Hematopoietic multipotent progenitor cell treated with erythropoietin and hydrocortisone succinate and interleukin-3 and kit ligand, for 4 days (in vitro differentiated cells): ENCODE data around the gene B3GAT1.

Experiments used
- DNase-seq: peaks from one replicate; pipeline ENCODE4 v3.0.0-alpha.2; 2015

B3GAT1 gene

DNA sequence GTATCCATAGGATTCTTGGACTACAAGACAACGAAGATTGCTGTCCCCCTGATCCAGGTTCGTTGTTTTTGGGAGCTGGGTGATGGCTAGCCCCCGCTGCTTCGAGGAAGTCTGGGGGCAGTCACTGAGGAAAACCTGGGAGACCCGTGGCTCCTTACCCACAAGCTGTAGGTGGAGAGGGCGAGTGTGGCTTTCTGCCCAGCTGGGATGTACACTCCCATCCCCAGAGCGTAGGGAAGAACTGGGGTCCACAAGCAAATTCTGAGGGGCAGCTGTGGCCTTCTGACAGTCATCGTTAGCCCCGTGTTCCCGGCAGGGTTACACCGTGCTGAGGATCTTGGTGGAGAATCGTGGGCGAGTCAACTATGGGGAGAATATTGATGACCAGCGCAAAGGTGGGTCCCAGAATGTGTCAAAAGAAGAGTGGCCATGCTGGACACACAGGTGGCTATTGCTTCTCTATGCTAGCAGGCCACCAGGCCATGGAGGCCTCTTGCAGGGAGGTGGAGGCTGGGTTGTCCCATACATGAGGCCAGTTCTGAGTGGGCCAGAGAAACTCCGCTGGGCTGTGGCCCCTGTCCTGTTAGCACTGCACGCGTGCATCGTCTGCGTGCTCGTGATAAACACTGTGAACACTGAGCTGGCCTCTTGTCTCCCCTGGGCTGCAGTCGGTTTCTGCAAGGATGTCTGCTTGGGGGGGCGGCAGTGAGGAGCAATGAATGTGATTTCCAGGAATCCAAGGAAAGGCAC lies 40.4 kb downstream of the B3GAT1 start:
- no peak for DNase-seq

DNA sequence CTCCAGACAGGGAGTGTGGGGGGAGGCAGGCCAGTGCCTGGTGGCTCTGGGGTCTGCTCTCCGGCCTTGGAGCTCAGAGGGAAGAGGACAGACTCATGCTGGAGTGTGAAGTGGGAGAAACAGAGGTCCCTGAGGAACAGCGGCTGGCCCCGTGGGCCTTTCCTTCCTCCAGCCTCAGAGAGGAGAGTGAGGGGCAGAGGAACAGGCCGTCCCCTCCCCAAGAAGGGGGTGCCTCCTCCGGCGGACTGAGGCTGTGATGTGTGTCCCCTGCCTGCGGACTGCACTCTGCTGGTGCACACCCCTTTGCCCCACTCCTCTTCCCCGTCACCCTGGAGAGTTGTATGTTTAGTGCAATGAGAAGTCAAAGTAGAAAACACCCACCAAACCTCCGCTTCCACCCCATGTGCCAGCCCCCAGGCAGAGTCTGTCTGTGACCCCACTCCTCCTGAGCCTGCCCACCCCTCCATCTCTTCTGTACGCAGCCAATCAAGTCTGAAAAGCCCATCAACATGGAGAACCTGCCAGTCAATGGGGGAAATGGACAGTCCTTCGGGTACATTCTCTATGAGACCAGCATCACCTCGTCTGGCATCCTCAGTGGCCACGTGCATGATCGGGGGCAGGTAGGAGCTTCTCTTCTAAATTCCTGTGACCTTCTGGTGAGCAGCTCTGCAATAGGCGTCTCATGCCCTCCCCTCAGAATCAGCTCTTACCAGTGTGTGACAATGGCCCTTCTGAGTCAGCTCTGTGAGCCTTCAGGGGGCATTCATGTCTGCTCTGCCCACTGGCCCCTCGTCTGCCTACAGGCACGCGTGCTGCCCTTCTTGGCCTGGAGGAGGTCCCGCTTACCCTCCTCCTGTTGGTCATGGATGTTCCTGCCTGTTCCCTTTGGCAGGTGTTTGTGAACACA lies 41.3 kb downstream of the B3GAT1 start:
- DNase-seq, result no peak

GRCh38 chr11:134369656-134370525 lies 42.2 kb downstream of the B3GAT1 start:
- DNase-seq, result no peak

DNA sequence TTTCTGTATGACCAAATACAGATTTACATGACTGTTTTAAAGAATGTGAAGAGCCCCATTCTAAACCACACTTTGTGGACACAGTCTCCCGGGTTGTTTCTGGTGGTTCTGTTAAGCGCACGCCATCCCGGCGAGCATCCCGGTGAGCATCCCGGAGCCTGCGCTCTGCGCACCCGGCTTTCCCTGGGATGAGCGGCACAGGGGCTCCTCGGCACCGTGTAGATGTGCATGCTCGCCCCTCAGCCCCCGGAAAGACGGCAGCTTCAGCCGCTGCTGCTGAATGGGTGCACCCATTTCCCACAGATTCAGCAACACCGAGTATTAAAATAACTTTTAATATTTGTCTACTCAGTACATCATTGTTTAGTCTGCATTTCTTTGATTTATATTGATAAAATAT lies 44.3 kb downstream of the B3GAT1 start:
- no peak for DNase-seq

DNA sequence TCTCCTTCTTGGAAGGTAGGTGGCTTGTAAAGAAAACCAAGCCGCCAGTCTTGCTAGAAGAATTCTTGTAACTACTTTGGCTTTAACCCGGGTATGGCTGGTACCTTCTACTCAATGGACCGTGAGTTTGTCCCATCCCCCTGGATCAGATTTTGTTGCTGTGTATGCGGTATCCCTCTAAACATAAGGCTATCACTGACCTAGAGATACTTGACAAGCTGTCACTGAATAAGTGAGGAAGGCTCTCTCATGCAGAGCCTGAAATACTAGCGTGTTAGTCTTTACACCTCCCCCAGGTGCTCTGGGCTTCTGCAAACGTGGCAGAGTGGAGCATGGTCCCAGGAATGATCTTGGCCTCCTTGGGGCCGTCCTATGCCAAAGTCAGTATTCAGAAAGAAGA lies 45.8 kb downstream of the B3GAT1 start:
- DNase-seq, result no peak

GRCh38 chr11:134365011-134365925 lies 46.8 kb downstream of the B3GAT1 start:
- DNase-seq, result no peak

DNA sequence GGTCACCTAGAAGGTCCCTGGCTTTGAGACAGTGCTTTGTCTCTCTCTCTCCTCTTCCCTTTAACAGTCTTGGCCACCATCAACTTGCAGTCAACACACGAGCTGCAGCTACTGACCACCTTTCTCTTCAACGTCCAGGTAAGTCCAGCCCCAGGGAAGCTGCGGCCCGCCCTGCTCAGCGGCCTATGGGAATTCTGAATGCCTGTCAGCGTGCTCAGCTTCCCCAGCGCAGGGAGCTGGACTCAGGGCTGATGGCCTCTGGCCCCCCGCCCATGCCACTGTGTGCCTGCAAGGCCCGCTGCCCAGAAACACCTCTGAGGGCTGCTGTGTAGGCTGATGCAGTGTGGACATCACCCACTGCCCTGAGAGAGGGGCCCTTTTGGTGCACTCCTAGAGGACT lies 47.8 kb downstream of the B3GAT1 start:
- DNase-seq, result no peak

- no peak for DNase-seq
Measured at GRCh38 chr11:134363592-134363991, 48.5 kb downstream of the B3GAT1 start.

DNA sequence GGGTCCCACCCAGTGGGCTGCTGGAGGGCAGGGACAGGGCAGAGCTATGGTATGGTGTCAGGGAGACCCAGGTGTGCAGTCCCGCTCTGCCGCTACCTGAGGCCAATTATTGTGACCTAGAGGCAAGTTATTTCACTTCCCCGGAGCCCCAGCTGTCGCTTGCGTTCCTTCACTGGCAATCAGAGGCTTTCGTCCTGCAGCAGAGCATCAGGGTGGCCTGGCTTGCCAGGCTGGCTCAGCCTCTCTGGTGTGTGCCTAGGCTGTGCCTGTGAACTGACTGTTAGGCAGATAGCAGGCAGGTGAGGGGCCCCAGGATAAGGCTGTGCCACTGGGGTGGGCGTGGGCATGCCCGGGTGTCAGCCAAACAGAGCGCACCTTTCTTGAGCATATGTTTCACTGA lies 48.9 kb downstream of the B3GAT1 start:
- no peak for DNase-seq

DNA sequence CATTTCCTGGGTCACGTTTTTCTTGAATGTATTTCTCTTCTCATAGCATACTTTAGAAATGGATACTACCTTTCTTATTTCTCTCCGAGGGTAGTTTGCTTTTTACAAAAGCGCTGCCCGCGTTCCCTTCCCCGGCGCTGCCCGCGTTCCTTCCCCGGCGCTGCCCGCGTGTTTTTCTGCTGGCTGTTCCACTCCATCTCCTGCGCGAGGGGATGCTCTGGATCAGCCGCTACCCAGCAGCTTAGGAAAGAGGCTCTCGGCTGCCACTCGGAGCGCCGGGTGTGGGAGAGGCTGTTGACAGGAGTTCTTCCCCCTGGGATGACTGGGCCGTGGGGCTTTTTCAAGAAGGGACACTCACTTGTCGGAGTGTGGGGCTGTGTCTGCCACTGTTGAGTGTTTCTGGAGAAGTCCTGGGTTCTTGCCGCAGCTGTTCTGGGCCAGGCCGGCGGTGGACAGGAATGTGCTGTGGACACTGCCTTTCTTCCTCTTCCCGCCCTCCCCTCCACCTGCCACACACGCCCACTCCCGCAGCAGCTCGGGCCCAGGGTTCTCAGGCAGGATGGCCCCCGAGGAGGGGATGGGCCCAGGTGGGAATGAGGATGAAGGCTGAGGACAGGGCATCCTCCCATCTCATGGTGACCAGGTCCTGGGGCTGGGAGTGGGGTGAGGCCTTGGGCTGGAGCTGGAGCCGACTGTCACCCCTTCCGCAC lies 49.7 kb downstream of the B3GAT1 start:
- no peak for DNase-seq

GRCh38 chr11:134361661-134362060 lies 50.4 kb downstream of the B3GAT1 start:
- DNase-seq, result no peak

GRCh38 chr11:134360050-134360835 lies 51.8 kb downstream of the B3GAT1 start:
- DNase-seq, result peak; percentile 87

- DNase-seq, result no peak
Measured at GRCh38 chr11:134359646-134360045, 52.4 kb downstream of the B3GAT1 start.

GRCh38 chr11:134358856-134359490 lies 53.1 kb downstream of the B3GAT1 start:
- DNase-seq, result no peak

DNA sequence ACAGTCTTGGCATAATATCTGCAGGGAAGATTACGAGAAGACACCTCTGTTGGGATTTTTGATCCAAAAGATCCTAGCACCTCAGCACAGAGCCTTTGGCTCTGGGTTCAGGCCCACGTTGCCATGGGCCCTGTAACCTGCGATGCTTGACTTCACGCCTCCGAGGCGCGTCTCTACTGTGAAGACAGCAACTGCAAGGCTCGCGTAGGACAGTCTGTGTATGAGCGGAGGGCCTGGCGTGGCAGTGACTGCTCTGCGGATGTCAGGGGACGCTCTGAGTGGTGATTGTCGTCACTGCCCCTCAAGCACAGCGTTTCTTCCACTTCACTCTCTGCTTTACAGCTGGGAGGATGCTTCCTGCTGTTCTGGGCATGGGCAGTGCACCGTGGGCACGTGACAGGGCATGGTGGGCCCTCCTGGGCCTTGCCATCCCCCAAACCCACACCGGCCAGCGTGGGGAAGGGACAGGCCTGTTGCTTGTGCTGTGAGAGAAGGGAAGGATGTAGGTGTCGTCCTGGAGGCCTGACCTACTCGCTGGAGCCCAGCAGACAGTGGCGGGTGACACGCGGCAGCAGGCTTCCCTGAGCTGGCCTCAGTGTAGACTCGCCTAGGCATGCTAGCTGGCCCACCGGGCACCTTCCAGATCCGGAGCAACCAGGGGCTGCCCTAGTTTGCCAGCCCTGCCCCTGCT lies 53.7 kb downstream of the B3GAT1 start:
- no peak for DNase-seq

- no peak for DNase-seq
Measured at GRCh38 chr11:134357545-134357839, 54.5 kb downstream of the B3GAT1 start.

DNA sequence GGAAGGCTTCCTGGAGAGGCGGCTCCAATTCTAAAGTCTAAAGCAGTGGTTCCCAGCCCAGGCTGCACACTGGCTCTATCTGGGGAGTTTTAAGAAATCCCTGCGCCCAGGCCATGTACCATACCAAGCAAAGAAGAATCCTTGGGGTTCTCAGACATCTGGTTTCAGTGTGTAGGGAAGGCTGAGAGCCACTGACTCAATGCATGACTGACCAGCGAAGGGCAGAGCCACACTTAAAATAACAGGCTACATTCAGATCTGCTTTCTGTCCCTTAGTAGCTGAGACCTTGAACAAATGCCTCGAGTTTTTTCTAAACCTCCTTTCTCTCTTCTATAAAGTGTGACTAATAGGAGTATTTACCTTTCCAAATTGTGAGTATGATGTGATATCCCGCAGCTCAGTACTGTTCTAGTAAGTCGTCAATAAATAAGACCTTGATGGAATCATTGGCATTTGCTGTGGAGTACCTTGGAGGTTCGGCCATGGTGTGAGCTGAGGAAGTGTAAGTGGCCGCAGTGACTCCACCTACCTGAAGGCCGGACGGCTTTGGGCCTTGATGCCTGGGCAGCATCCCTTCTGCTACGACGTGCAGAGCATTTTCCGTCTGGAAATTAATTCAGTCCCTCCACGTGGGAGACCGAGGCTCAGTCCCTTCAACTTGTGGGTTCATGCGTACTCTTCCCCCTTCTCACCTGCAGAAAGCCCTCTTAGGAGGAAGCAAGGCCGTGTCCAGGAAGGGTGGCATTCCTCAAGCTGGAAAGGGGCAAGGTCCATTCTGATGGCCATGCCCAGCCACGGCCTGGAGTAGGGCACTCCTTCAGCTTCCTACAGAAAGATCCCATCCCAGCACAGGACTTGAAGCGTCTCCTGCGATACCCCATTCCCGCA lies 55.1 kb downstream of the B3GAT1 start:
- no peak for DNase-seq

GRCh38 chr11:134355656-134356055 lies 56.4 kb downstream of the B3GAT1 start:
- no peak for DNase-seq

DNA sequence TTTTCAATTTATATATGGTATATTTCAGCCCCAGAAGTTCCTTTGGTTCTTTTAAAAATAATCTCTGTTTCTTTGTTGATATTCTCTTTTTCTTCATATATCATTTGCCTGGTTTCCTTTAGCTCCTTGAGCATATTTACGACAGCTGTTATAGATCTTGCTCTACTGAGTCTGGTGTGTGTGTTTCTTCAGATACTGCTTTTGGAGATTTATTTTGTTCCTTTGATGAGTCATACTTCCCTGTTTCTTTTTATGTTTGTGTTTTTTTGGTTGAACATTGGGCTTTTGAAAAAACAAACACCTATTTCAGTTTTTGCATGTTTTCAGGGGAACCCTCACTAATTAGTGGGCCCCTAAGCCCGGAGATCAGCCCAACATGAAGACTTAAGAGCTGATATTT lies 56.9 kb downstream of the B3GAT1 start:
- DNase-seq, result no peak
